ENCODE results near the gene TNFAIP6. TPM values are rescaled to one million over a fixed set of nuclear protein-coding genes. Genes with fewer than 3 reads are reported as not detected.

TNFAIP6 gene
- polyA plus RNA-seq, 5 donors, result 2.4 to 5.5 (median 3.0) TPM

DNA sequence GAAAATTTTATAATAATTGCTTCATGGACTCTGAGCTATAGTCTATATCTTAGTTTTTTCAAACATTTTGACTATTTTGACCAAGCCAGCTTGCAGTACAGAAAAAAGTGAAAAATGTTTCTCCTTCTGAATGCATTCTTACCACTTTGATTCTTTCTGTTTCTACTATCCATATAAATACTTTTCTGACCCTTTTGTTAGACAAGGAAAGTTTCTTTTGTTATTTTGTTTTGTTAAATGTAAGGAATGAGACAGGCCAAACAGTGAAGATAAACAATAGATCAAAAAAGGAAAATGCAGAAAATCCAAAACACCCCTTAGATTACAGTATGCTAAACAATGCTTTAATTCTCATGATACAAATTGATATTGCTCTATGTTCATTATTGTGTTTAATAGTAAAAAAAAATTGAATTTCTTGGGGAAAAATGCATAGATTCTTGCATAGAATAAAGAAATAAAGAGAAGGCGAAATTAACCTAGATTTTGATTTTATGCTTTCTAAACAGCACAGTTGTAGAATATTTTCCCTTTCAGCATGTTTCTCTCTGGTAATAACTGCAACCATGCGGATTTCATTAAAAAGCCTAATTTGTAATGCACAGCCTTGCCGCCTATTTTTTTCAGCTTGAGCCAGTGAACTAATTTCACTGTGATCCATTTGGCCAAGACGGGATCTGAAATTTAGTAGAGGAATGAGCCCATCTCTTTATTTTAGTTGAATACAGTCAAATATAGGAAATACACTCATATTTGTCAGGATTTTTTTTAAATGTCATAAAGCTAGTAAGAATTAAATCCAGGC lies 976 bp downstream of the TNFAIP6 start:
- DNase-seq, result no peak

DNA sequence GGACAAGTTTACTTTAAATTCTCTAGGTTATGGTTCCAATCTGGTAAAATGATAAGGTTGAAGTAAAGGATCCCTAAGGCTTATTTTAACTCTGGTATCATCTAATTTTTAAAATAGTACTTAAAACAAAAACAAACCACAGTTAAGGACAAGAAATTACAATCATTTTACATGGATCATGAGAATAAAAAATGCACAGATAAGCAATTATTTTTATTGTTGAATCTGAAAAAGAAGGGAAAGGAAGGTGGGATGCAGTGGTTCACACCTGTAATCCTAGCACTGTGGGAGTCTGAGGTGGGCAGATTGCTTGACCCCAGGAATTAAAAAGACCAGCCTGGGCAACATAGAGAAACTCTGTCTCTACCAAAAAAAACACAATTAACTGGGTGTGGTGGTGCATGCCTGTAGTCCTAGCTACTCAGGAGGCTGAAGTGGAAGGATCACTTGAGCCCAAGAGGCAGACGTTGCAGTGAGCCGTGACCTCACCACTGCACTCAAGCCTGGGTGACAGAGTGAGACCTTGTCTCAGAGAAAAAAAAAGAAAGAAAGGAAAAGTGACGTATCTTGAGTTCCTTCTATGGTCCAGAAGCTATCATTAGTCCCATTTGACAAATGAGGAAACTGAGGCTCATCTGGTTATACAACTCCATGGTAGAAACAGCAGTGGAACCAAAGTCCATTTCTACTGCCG lies 2.5 kb downstream of the TNFAIP6 start:
- DNase-seq, result no peak

DNA sequence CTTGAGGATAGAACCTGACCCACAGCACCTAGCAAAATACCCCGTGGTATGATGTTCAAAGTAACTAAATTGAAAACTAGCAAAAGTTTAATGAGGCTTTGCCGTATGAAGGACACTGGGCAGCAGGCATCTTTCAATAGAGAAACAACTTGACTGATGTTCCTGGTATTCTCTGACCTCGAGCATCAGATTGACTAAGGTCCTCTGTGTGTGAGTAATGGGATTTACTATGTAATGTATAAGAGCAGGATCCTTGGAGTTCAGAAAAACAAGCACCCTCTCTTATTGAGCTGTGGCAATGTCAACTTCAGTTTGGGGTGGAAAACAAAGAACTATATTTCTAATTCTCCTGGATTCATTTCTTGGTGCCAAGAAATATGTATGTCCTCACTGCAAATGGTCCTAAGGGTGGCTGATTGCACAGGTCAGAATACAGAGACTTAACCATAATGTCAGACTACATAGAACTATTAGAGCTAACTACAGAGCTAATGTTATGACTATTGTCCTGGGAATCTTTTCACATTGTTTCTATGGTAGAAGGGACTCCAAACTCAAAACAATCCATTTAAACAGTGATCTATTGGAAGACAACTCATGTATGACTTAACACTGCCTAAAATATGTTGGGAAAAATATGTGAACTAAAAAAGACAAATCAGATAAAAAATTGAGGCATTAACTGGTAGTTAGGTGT lies 4.4 kb downstream of the TNFAIP6 start:
- no peak for DNase-seq

DNA sequence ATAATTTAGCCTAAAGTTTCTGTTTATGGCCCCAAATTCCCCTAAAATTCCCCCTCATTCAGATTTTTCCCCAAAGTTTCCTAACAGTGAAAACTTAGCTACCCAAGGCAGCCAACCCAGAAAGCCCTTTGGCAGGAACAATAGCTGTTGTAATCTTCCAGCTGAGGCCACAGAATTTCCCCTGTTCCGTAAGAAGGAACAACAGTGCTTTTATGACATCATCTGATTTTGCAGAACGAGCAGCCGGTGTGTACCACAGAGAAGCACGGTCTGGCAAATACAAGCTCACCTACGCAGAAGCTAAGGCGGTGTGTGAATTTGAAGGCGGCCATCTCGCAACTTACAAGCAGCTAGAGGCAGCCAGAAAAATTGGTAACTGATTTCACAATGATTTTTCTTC lies 6.3 kb downstream of the TNFAIP6 start:
- no peak for DNase-seq

DNA sequence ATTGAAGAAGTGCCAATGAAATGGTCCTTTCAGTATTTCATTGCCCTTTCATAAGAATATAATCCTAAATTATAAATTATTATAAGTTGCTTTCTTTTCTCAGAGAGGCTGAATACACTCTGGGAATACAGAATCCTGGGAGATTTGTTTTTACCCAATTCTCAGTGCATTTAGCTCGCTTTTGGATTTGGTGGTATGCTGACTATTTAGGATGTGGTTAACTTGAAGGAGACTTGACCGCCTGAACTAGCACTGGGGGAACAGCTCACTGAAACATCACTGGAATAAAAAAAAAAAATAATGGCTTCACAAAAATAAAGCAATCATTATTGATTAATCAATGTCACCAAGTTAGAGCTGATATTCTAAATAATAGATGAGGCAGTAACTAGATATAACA lies 10.2 kb downstream of the TNFAIP6 start:
- DNase-seq, result no peak

DNA sequence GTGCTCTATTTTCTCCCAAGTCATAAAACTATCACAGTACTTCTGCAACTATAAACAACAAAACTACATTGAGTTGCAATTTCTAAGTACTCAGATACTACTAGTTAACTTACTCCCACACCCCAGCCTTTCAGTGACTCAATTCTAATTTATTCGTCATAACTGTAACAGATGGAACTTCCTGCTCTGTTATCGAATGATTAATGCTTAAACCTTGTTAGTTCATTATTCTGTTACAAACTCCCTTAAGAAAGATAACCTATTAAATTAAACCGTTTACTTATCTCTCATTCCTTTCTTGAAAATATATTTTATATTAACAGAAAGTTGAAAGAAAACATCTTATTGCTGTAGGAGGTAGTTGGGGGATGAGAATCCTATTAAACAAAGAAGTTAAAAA lies 17.0 kb downstream of the TNFAIP6 start:
- DNase-seq, result peak in 1 of 2 donors; percentile 48

DNA sequence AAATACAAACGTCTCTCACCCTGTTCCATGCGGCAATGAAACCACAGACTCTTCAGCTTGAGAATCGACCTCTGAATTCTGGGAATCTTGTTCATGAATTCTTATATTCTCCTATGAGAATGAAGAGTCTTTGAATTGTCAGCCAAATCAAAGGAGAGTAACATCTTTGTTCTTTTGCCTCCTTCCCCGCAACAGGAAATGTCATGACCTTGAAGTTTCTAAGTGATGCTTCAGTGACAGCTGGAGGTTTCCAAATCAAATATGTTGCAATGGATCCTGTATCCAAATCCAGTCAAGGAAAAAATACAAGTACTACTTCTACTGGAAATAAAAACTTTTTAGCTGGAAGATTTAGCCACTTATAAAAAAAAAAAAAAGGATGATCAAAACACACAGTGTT lies 21.8 kb downstream of the TNFAIP6 start:
- no peak for DNase-seq

DNA sequence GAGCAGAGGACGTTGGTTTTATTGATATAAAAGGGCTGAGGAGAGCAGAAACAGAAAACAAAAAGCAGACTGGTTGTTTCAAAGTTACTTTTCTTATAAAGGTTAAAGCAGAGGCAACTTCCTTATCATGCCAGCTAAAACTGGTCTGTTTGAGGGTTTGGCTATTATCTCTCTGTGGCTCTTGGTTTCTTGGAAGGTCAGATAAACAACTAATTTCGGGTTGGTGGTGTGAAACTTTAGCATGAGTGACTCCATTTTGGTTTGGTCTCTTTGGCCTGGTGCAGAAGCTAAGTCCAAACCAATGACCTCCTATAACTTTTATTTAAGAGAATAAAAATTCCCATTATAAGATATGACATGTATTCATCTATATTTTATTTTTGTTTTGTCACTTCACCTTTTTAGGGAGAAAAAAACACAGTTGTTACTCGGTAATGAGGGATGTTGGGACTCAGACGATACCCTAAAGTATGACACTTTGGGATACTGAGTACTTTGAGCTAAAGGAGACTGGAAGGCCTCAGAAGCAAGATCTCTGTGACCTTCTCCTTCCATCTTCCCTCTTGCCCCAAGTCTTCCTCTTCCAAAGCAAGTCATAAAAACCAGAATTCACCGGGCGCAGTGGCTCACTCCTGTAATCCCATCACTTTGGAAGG lies 23.3 kb downstream of the TNFAIP6 start:
- DNase-seq, result no peak

DNA sequence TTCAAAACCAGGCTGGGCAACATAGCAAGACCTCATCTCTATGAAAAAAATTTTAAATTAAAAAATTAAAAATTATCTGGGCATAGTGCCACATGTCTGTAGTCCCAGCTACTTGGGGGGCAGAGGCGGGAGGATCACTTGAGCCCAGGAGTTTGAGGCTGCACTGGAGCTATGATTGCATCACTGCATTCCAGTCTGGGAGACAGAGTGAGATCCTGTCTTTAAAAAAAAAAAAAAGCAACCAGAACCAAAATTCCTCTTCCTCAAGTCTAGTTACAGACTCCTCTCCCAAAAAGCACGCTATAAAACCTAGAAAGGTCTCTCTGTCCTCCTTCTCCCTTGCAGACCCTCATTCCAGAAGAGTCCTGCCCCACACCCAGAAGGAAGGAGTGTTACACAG lies 23.9 kb downstream of the TNFAIP6 start:
- no peak for DNase-seq

DNA sequence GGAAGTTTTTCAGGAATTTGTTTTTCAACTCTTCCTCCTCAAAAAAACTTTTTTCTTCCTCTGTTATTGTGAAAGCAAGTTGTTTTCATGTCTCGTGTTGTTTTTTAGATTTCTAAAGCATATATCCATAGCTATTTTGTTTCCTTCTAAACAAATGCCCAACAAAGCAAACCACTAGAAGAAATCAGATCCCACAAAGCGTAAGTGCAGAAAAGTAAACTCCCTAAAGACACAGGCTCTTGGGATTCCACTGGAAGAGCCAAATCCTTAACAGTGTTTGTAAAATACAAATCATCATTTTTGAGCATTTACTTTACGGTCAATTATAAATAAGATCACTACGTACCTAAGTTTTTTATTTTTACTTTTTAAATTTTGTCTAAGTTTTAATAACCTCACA lies 30.6 kb downstream of the TNFAIP6 start:
- DNase-seq, result no peak

DNA sequence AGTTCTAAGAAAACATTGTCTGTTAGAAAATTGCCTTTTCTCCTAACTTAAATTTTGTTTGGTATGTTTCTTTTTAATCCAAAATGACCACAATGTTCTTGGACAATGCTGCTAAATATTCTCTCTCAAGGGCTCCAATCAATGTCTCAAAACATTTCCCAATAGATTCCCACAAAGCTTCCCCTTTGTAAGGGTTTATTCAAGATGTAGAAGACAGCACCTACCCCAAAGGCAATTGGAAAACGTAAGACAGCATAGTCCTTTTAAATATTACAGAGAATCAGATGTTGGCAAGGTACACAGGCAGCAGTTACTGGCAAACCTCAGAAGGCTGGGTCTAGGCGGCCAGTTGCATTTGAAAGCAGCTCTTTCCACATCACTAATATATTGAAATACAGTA lies 34.0 kb downstream of the TNFAIP6 start:
- DNase-seq, result no peak

DNA sequence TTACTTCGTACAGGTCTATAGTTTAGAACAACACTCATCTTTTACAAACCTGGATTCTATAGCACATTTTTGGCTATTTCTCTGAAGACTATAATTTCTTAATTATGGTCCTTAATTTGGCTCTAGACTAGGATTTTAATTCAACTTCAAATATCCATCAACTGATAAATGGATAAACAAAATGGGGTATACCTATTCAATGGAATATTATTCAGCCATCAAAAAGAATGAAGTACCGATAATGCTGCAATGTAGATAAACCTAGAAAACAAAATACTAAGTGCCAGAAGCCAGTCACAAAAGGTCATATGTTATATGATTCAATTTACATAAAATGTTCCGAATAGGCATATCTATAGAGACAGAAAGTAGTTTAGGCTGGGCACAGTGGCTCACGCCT lies 37.1 kb downstream of the TNFAIP6 start:
- no peak for DNase-seq

DNA sequence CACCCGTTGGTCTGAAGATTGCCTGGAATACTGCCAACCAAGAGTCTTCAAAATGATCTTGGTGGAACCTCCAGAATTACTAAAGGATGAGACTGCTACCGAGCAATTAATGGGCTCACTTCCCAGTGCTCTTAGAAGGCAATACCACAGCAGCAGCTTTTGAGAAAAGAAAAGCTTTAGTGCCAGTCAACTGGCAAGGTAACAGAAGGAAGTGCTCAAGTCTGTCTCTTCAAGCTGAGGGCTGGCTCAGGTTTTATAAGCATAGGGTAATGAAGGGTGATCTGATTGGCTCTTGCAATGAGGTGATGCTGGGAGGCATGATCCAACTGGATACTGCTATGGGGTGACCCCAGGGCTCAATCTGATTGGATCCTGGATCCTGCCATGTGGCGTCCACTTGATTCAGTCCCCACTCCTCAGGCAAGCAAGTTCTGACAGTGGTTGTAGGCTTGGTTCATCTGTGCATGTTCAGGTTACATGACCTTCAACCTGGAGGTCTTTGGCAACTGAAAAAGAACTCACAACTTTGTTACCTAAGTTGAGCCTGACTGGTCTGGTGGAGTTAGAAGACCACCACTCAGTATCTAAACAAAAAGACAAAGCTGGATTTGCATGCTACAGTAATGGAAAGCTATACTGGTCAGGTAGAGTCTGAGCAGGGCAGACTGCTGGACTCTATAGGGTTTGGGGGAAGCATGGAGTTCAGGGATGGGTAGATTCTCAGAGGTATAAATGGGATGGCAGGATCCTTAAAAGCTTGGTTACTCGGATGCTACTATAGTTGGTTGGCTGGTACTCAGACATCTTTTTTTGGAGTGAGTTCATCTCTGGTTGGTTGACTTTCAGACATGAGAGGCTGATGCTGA lies 38.4 kb downstream of the TNFAIP6 start:
- no peak for DNase-seq

DNA sequence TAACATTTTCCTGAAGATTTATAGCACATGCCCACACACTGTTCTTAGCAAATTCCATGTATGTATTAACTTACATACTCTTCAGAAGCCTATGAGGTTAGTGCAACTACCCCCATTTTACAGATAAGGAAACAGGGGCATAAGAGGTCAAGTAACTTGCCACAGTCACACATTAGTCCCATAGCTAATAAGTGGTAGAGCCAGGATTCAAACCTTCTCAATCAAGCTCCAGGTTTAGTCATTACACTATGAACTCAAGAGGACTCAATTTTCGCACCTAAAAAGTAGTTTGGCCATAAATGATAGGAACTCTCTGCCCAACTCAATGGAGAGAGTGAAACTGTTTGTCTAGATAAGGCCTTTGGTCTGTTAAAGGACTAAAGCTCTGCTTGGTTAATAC lies 42.6 kb downstream of the TNFAIP6 start:
- no peak for DNase-seq

DNA sequence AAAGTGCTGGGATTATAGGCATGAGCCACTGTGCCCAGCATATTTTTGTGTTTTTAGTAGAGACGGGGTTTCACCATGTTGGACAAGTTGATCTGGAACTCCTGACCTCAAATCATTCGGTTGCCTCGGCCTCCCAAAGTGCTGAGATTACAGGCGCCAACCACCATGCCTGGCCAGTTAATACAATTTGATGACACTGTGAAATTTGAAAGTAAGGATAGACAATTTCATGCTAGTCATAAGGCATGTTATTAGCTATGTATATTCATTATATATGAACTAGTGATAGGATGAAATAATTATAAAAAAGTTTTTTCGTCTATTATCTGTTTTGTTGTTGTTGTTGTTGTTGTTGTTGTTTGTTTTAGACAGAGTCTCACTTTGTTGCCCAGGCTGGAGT lies 43.8 kb downstream of the TNFAIP6 start:
- no peak for DNase-seq

DNA sequence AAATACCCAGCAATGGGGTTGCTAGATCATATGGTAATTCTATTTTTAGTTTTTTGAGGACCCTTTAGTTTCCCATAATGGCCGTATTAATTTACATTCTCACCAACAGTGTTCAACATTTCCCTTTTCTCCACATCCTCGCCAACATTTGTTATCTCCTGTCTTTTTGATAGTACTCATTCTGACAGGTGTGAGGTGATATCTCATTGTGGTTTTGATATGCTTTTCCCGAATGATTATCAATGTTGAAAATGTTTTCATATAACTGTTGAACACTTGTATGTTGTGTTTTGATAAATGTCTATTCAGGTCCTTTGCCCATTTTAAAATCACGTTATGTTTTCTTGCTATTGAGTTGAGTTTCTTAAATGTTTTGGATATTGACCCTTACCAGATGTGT lies 46.5 kb downstream of the TNFAIP6 start:
- no peak for DNase-seq

DNA sequence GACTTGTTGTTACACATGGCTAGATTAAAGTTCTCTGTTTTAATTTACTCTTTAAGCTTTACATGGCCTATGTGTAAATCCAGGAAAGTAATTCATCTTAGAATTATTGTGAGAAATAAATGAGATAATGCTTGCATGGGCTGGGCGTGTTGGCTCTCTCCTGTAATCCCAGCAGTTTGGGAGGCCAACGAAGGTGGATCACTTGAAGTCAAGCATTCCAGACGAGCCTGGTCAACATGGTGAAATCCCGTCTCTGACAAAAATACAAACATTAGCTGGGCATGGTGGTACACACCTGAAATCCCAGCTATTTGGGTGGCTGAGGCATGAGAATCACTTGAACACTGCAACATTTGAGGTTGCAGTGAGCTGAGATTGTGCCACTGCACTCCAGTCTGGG lies 48.0 kb downstream of the TNFAIP6 start:
- no peak for DNase-seq

DNA sequence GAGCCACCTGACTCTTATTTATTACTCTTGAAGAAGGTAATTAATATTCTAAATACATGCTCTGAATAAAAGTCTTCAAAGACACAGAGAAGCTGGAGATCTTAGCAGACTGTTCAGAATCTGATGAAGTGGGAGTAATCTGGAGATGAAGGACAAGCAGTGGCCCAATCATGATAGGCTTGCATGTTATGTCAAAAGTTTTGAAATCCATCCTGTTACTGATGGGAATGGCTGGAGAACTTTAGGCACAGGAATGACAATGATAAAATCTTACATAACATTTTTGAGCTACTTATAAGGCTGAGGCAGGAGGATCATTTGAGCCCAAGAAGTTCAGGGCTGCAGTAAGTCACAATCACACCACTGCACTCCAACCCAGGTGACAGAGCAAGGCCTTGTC lies 49.9 kb downstream of the TNFAIP6 start:
- no peak for DNase-seq

DNA sequence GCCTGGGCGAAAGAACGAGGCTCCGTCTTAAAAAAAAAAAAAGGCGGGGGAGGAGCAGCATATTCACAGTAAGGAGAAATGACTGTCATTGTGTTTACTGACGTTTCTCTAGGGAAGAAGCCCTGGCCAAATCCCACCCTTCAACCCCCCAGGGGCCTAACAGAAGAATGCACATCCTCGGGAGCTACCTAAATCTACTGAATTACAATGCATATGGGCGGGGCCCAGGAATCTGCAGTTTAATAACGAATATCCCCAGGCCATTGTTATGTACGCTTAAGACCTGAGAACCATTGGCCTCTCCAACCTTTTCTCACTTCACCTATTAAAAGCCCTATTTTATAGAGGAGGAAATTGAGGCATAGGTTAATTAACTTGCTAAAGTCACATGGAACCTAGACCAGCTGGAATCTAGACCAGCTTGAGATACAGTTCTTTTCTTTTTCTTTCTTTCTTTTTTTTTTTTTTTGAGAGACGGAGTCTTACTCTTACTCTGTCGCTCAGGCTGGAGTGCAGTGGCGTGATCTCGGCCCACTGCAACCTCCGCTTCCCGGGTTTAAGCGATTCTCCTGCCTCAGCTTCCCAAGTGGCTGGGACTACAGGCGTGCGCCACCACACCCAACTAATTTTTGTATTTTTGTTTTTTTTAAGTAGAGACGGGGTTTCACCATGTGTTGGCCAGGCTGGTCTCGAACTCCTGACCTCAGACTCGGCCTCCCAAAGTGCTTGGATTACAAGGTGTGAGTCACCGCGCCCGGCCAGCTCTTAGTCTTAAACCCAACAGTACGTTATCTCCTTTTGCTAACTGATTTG lies 51.6 kb downstream of the TNFAIP6 start:
- no peak for DNase-seq

All from right lung (tissue), 5 donors.